Heart left ventricle (tissue), 16 donors: ENCODE results near the gene SLC43A3. TPM values are rescaled to one million over a fixed set of nuclear protein-coding genes. Genes with fewer than 3 reads are reported as not detected.

ENCODE experiments used
- ATAC-seq, 4 donors: fragments of 200-7000 bp; cut with Tn5 transposase; one replicate each; pipeline ENCODE4 v1.9.1; 2020 to 2022; ENCODE audit warnings: moderate library complexity in 4 of 4, mild to moderate bottlenecking in 3 of 4, moderate number of reproducible peaks in 1 of 4
- DNase-seq, 5 donors: peaks; one replicate each; pipeline ENCODE4 v3.0.0-alpha.2; 2020
- H3K27ac ChIP-seq, 12 donors: fragments of 200-600 bp; sonication (generic) in 4 of 12; one replicate each; pipeline versions ENCODE4 v1.5.0 to v1.8.0; 2016 to 2022; ENCODE audit warnings: mild to moderate bottlenecking in 2 of 12
- H3K27me3 ChIP-seq, 9 donors: fragments of 200-600 bp; sonication (generic) in 2 of 9; one replicate each; pipeline versions ENCODE4 v1.5.1 to v1.8.0; 2016 to 2022; ENCODE audit warnings: mild to moderate bottlenecking in 3 of 9
- H3K36me3 ChIP-seq, 9 donors: fragments of 200-600 bp; sonication (generic) in 2 of 9; one replicate each; pipeline versions ENCODE4 v1.5.0 to v1.8.0; 2018 to 2022; ENCODE audit warnings: mild to moderate bottlenecking in 2 of 9
- H3K4me1 ChIP-seq, 12 donors: fragments of 200-600 bp; sonication (generic) in 4 of 12; one replicate each; pipeline versions ENCODE4 v1.5.0 to v1.8.0; 2016 to 2022; ENCODE audit warnings: mild to moderate bottlenecking in 3 of 12
- H3K4me3 ChIP-seq, 12 donors: fragments of 200-600 bp; sonication (generic) in 4 of 12; one replicate each; pipeline versions ENCODE4 v1.5.0 to v1.8.0; 2017 to 2022; ENCODE audit warnings: mild to moderate bottlenecking in 9 of 12, moderate library complexity in 4 of 12
- H3K9me3 ChIP-seq, 12 donors: fragments of 200-600 bp; sonication (generic) in 4 of 12; one replicate each; pipeline versions ENCODE4 v1.5.0 to v1.8.0; 2016 to 2022; ENCODE audit warnings: mild to moderate bottlenecking in 1 of 12
- CTCF ChIP-seq, 12 donors: fragments of 200-600 bp; sonication (generic) in 4 of 12; IDR thresholded peaks; one replicate each; pipeline versions ENCODE4 v1.5.0 to v1.8.0; 2018 to 2022; ENCODE audit warnings: antibody characterized with exemption in 12 of 12, mild to moderate bottlenecking in 5 of 12
- POLR2A ChIP-seq, 2 donors: fragments of 450-650 bp; IDR thresholded peaks; one replicate each; pipeline ENCODE4 v1.6.1; 2017; ENCODE audit warnings: antibody characterized with exemption in 2 of 2, mild to moderate bottlenecking in 2 of 2, moderate library complexity in 2 of 2
- WGBS, 4 donors: extraction: QIAGEN DNeasy Blood & Tissue Kit in 2 of 4; methylation state at CpG; one replicate each; pipeline versions ENCODE4 v1.1.5 to v1.1.7; 2013 to 2018; 5-methylcytosine and 5-hydroxymethylcytosine counted together
- intact Hi-C, 10 donors: fragments of 100-400 bp; cut with DNase I; formaldehyde crosslinking; loops; one replicate each; pipeline versions ENCODE4 v1.11.1 to v1.14.2; 2022
- polyA plus RNA-seq, 2 donors: library from polyadenylated mRNA; stranded (reverse); fragments of 200-250 nt; gene quantifications; one replicate each; pipeline ENCODE4 v1.2.3, GENCODE V29; 2013
- total RNA-seq, 9 donors: library from RNA; depleted of rRNA in 2 of 9; stranded (reverse); fragments of >200 nt in 2 of 9; fragmentation: NEBNext Ultra II Directional in 3 of 9; extraction: Animal tissue kit (Norgen Biotek cat#: 25700) in 3 of 9; gene quantifications; one replicate each; pipeline versions ENCODE4 v1.1.0 to v1.2.4, GENCODE V29; 2016 to 2023
- donor health status: ischemic (EF 13 %, LVEDD 7.1; RV severe dilation, severe dysfunction).
- donor health status: healthy with polysubstance abuse.
- donor health status: DM: no; HTN: yes; CAD: no.
- donor health status: DM: no; HTN: no; CAD: no.
- donor health status: ischemic (EF 25% LVEDD 6.9; RV normal size, moderate dysfunction).
- donor health status: ischemic (EF 25% LVEDD 5.7; RV mildly dilated, moderate dysfunction).
- donor health status: healthy.
- donor health status: DM: yes; HTN: yes; CAD: no.
- donor health status: ischemic (EF 35%, LVEDD 5.7; RV mildly dilated, moderate dysfunction).
- donor health status: nonischemic (EF 11% LVEDD 7.7; RV severe dilation, severe dysfunction).
- donor health status: DM: yes; HTN: yes; CAD: no.
- donor health status: PGD.
- donor health status: ischemic (EF 29% LVEDD 5.4; RV normal size, mild dysfunction).
- donor health status: nonischemic (EF 23%, LVEDD 6.1; RV moderate dilation, normal function).

SLC43A3 gene
- total and polyA plus RNA-seq, 11 donors: 13.5 to 56.9 (median 23.6) TPM

GRCh38 chr11:57407941-57408475, 18.9 kb downstream of the SLC43A3 start:
- 94 to 96% (median 95%) methylated on average over 8 of the region's 8 CpGs for WGBS, 4 donors
- Histone ChIP-seq H3K9me3 (no peaks in the 10 kb centered on the region), H3K36me3 (peaks cover 0 to 69% (median 60%) of the 10 kb centered on the region in 9 donors), H3K4me1 (peaks cover 4 to 37% (median 25%) of the 10 kb centered on the region in 12 donors), H3K27ac (peak overlapping the region in 8 of 12 donors; percentile 40 to 75 (median 70)), H3K4me3 (no peak overlapping the region), H3K27me3 (no peaks in the 10 kb centered on the region)
- intact Hi-C loops: loop anchor here in 3 of 10 donors (2.0 to 5.0 kb wide), 4 partner anchors 17 to 61 kb away; no protein-coding TSS in a partner anchor
- TF ChIP-seq CTCF (IDR thresholded peaks at IDR 0.05) (no peak), POLR2A (IDR thresholded peaks at IDR 0.05) (no peak)
- ATAC-seq: no peak
- no peak for DNase-seq

GRCh38 chr11:57407010-57407920, 19.7 kb downstream of the SLC43A3 start:
- WGBS, 4 donors: 61 to 66% (median 62%) methylated on average over 9 of the region's 9 CpGs
- no peak for TF ChIP-seq POLR2A (IDR thresholded peaks at IDR 0.05)
- peak in 2 of 12 donors; percentile 21 to 32 for TF ChIP-seq CTCF (IDR thresholded peaks at IDR 0.05)
- H3K27me3 ChIP-seq: no peaks in the 10 kb centered on the region
- H3K4me3 ChIP-seq: no peak overlapping the region
- peak in 4 of 5 donors; percentile 39 to 61 (median 53) for DNase-seq
- ATAC-seq: peak; percentile 55 to 81 (median 66)
- peaks cover 0 to 61% (median 52%) of the 10 kb centered on the region in 9 donors for H3K36me3 ChIP-seq
- H3K4me1 ChIP-seq: peaks cover 4 to 32% (median 22%) of the 10 kb centered on the region in 12 donors
- intact Hi-C loops: loop anchor here in 3 of 10 donors (2.0 to 5.0 kb wide), 4 partner anchors 18 to 60 kb away; no protein-coding TSS in a partner anchor
- H3K27ac ChIP-seq: peak overlapping the region in 11 of 12 donors; percentile 33 to 75 (median 69)
- H3K9me3 ChIP-seq: no peaks in the 10 kb centered on the region

DNA sequence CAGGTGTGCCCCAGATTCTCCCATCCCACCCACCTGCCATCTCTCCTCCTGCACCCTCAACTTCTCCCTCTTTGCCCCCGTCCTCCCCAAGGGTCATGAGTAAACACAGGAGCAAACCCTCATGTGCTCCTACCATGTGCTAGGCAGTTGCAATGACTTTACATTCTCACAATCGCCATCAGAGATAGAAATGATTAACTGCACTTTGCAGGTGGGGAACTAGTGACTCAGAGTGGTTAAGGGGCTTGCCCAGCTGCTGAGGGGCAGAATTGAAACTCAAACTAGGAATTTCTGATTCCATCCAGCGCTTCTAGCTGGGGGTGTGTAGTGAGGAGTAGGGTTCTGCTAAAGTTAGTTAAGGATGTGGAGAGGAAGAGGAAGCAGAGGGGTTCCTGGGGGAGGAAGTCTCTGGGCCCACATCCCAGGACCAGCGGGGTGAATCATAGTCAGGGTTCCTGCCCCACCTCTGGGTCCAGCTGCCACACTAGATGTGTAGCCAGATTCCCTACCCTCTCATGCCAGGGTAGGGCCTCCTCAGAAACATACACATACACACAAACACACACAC, 20.5 kb downstream of the SLC43A3 start:
- Histone ChIP-seq H3K4me3 (no peak overlapping the region), H3K36me3 (peaks cover 0 to 53% (median 44%) of the 10 kb centered on the region in 9 donors), H3K9me3 (no peaks in the 10 kb centered on the region), H3K27ac (peak overlapping the region in 11 of 12 donors; percentile 33 to 75 (median 69)), H3K27me3 (no peaks in the 10 kb centered on the region), H3K4me1 (peaks cover 4 to 32% (median 22%) of the 10 kb centered on the region in 12 donors)
- DNase-seq (peak; percentile 34 to 71 (median 38)), ATAC-seq (peak; percentile 55 to 93 (median 78))
- intact Hi-C loops: loop anchor here in 3 of 10 donors (2.0 to 5.0 kb wide), 4 partner anchors 18 to 59 kb away; no protein-coding TSS in a partner anchor
- TF ChIP-seq POLR2A (IDR thresholded peaks at IDR 0.05) (no peak), CTCF (IDR thresholded peaks at IDR 0.05) (no peak)
- WGBS, 4 donors: 46 to 53% (median 47%) methylated on average over 4 of the region's 4 CpGs
